Suppressor macrophage (primary cell): ENCODE results near the gene BMPR1B.
A peak's percentile ranks its signal among the peaks of the same experiment; 100 is the strongest.

Experiments
- DNase-seq, 4 experiments: peaks; one replicate each; pipeline ENCODE4 v3.0.0-alpha.2; 2020 to 2022

The BMPR1B gene

GRCh38 chr4:94917146-94917545 lies 159.4 kb downstream of the BMPR1B start:
- no peak for DNase-seq

- peak in 1 of 4 experiments; percentile 1 for DNase-seq
These were observed 160.8 kb downstream of the BMPR1B start for GRCh38 chr4:94918543-94918942.

- no peak for DNase-seq
These were observed 162.6 kb downstream of the BMPR1B start for GRCh38 chr4:94920369-94920768.

- no peak for DNase-seq
These were observed 166.8 kb downstream of the BMPR1B start for GRCh38 chr4:94924566-94924965.

GRCh38 chr4:94925764-94926347 lies 168.1 kb downstream of the BMPR1B start:
- DNase-seq = no peak

- no peak for DNase-seq
These were observed 169.2 kb downstream of the BMPR1B start for GRCh38 chr4:94926936-94927335.

- no peak for DNase-seq
These were observed 169.9 kb downstream of the BMPR1B start for GRCh38 chr4:94927696-94928095.

GRCh38 chr4:94929696-94930095 lies 171.9 kb downstream of the BMPR1B start:
- no peak for DNase-seq

GRCh38 chr4:94931626-94932025 lies 173.9 kb downstream of the BMPR1B start:
- DNase-seq = no peak

- no peak for DNase-seq
These were observed 174.6 kb downstream of the BMPR1B start for GRCh38 chr4:94932366-94932765.

- no peak for DNase-seq
These were observed 176.0 kb downstream of the BMPR1B start for GRCh38 chr4:94933799-94934198.

- DNase-seq = no peak
These were observed 176.4 kb downstream of the BMPR1B start for GRCh38 chr4:94934201-94934600.

GRCh38 chr4:94934864-94935263 lies 177.1 kb downstream of the BMPR1B start:
- no peak for DNase-seq

GRCh38 chr4:94936854-94937253 lies 179.1 kb downstream of the BMPR1B start:
- no peak for DNase-seq

GRCh38 chr4:94939791-94940519 lies 182.2 kb downstream of the BMPR1B start:
- DNase-seq = no peak

GRCh38 chr4:94940520-94940908 lies 182.8 kb downstream of the BMPR1B start:
- DNase-seq = no peak

- no peak for DNase-seq
These were observed 184.0 kb downstream of the BMPR1B start for GRCh38 chr4:94941706-94942105.

- no peak for DNase-seq
These were observed 187.0 kb downstream of the BMPR1B start for GRCh38 chr4:94944726-94945125.

- no peak for DNase-seq
These were observed 189.9 kb downstream of the BMPR1B start for GRCh38 chr4:94947681-94948108.

GRCh38 chr4:94954251-94954650 lies 196.5 kb downstream of the BMPR1B start:
- DNase-seq = no peak

GRCh38 chr4:94957030-94957429 lies 199.3 kb downstream of the BMPR1B start:
- DNase-seq = no peak

GRCh38 chr4:94959307-94959706 lies 201.6 kb downstream of the BMPR1B start:
- DNase-seq = no peak

- no peak for DNase-seq
These were observed 203.0 kb downstream of the BMPR1B start for GRCh38 chr4:94960708-94961107.

- DNase-seq = no peak
These were observed 203.7 kb downstream of the BMPR1B start for GRCh38 chr4:94961420-94961819.

- no peak for DNase-seq
These were observed 204.7 kb downstream of the BMPR1B start for GRCh38 chr4:94962484-94962883.
